Endodermal cell (in vitro differentiated cells): ENCODE measurements around the gene LRP5. TPM values are rescaled to one million over a fixed set of nuclear protein-coding genes. Genes with fewer than 3 reads are reported as not detected.

ENCODE experiments used
- DNase-seq: peaks from one replicate; pipeline ENCODE4 v3.0.0-alpha.2; 2017
- H3K27ac ChIP-seq: 2 replicates; pipeline ENCODE4 v1.5.1; 2013; ENCODE audit warnings: mild to moderate bottlenecking, low read depth, low read length, moderate library complexity
- H3K27me3 ChIP-seq: 2 replicates; pipeline ENCODE4 v1.6.1; 2013; ENCODE audit warnings: mild to moderate bottlenecking, low read length, moderate library complexity; ENCODE audit not compliant: insufficient read depth, control insufficient read depth, poor library complexity, severe bottlenecking
- H3K36me3 ChIP-seq: 2 replicates; pipeline ENCODE4 v1.7.0; 2013; ENCODE audit warnings: mild to moderate bottlenecking, low read length, moderate library complexity; ENCODE audit not compliant: control insufficient read depth, insufficient read depth
- H3K4me1 ChIP-seq: one replicate; pipeline ENCODE4 v1.7.0; 2013; ENCODE audit warnings: low read length; ENCODE audit not compliant: control insufficient read depth, insufficient read depth
- H3K4me3 ChIP-seq: 2 replicates; pipeline ENCODE4 v1.5.1; 2013; ENCODE audit warnings: mild to moderate bottlenecking, low read length, moderate library complexity
- H3K9ac ChIP-seq: 2 replicates; pipeline ENCODE4 v1.6.1; 2013; ENCODE audit warnings: mild to moderate bottlenecking, low read length, moderate library complexity; ENCODE audit not compliant: poor library complexity, severe bottlenecking; ENCODE audit errors: extremely low read depth
- H3K9me3 ChIP-seq: 2 replicates; pipeline ENCODE4 v1.6.1; 2013; ENCODE audit warnings: mild to moderate bottlenecking, low read length, moderate library complexity; ENCODE audit not compliant: control insufficient read depth
- H3K27ac Mint-ChIP-seq: 2 replicates; pipeline ENCODE4 v1.8.0; 2020; ENCODE audit warnings: mixed read lengths
- H3K27me3 Mint-ChIP-seq: 2 replicates; pipeline ENCODE4 v1.8.0; 2021; ENCODE audit warnings: mild to moderate bottlenecking, mixed read lengths; ENCODE audit not compliant: insufficient read depth
- H3K36me3 Mint-ChIP-seq: 2 replicates; pipeline ENCODE4 v1.8.0; 2020; ENCODE audit warnings: low read depth, mixed read lengths
- H3K4me1 Mint-ChIP-seq: 2 replicates; pipeline ENCODE4 v1.8.0; 2020; ENCODE audit warnings: mixed read lengths
- H3K4me3 Mint-ChIP-seq: 2 replicates; pipeline ENCODE4 v1.8.0; 2020; ENCODE audit warnings: mild to moderate bottlenecking, moderate library complexity, mixed read lengths
- H3K9me3 Mint-ChIP-seq: 2 replicates; pipeline ENCODE4 v1.8.0; 2020; ENCODE audit warnings: mild to moderate bottlenecking, mixed read lengths
- CTCF ChIP-seq: fragments of 200-600 bp; sonication (generic); conservative IDR thresholded peaks from 2 replicates; pipeline ENCODE4 v1.5.0; 2021; ENCODE audit warnings: antibody characterized with exemption, mild to moderate bottlenecking
- WGBS, 2 experiments: methylation state at CpG; one replicate each; pipeline versions ENCODE4 v1.1.5 to v1.1.7; 2013; ENCODE audit warnings: missing lambda C conversion rate in 2 of 2, mixed read lengths in 1 of 2; ENCODE audit not compliant: insufficient coverage in 1 of 2, insufficient read length in 1 of 2; 5-methylcytosine and 5-hydroxymethylcytosine counted together
- total RNA-seq, 2 donors: library from RNA; stranded (reverse); fragmentation: NEBNext Ultra II Directional in 1 of 2; extraction: Animal tissue kit (Norgen Biotek cat#: 25700) in 1 of 2; gene quantifications; 2 replicates in 1 of 2; 3 replicates in 1 of 2; pipeline ENCODE4 v1.2.1, GENCODE V29; 2021

Gene LRP5
- total RNA-seq, 2 donors from 2014 or later: 58.2 to 64.1 TPM

GRCh38 chr11:68274306-68274705 is 38.1 kb upstream of the LRP5 start:
- Histone ChIP-seq H3K4me1 (no peaks in the 10 kb centered on the region), H3K9ac (no peak overlapping the region), H3K9me3 (no peaks in the 10 kb centered on the region), H3K27me3 (no peaks in the 10 kb centered on the region), H3K36me3 (no peaks in the 10 kb centered on the region), H3K4me3 (no peak overlapping the region), H3K27ac (no peak overlapping the region)
- DNase-seq: no peak
- Mint-ChIP-seq H3K4me1 (peaks cover 13% of the 10 kb centered on the region), H3K9me3 (peaks cover 2% of the 10 kb centered on the region), H3K27me3 (no peaks in the 10 kb centered on the region), H3K4me3 (no peak overlapping the region), H3K36me3 (no peaks in the 10 kb centered on the region), H3K27ac (no peak overlapping the region)
- WGBS, 2 experiments: 96% methylated on average over 1 of the region's 1 CpG; no CpG with 5 or more reads in 1 of the 2 experiments
- no peak for TF ChIP-seq CTCF

GRCh38 chr11:68275721-68276507 is 36.5 kb upstream of the LRP5 start:
- H3K36me3 ChIP-seq: no peaks in the 10 kb centered on the region
- peaks cover 2% of the 10 kb centered on the region for H3K9me3 Mint-ChIP-seq
- no peak for DNase-seq
- H3K9me3 ChIP-seq: no peaks in the 10 kb centered on the region
- H3K4me3 ChIP-seq: no peak overlapping the region
- 94 to 98% methylated on average over 7 to 14 of the region's 14 CpGs for WGBS, 2 experiments
- H3K4me1 ChIP-seq: no peaks in the 10 kb centered on the region
- no peaks in the 10 kb centered on the region for H3K36me3 Mint-ChIP-seq
- no peaks in the 10 kb centered on the region for H3K27me3 ChIP-seq
- H3K4me1 Mint-ChIP-seq: peaks cover 2% of the 10 kb centered on the region
- no peak overlapping the region for H3K27ac ChIP-seq
- no peak overlapping the region for H3K4me3 Mint-ChIP-seq
- no peak overlapping the region for H3K9ac ChIP-seq
- H3K27me3 Mint-ChIP-seq: no peaks in the 10 kb centered on the region
- no peak for TF ChIP-seq CTCF
- no peak overlapping the region for H3K27ac Mint-ChIP-seq

- Histone ChIP-seq H3K9me3 (no peaks in the 10 kb centered on the region), H3K36me3 (no peaks in the 10 kb centered on the region), H3K4me1 (no peaks in the 10 kb centered on the region), H3K27ac (no peak overlapping the region), H3K4me3 (no peak overlapping the region), H3K27me3 (no peaks in the 10 kb centered on the region), H3K9ac (no peak overlapping the region)
- DNase-seq: no peak
- WGBS, 2 experiments: 92 to 94% methylated on average over 5 to 6 of the region's 6 CpGs
- H3K27ac Mint-ChIP-seq: no peak overlapping the region
- peaks cover 2% of the 10 kb centered on the region for H3K9me3 Mint-ChIP-seq
- H3K27me3 Mint-ChIP-seq: no peaks in the 10 kb centered on the region
- TF ChIP-seq CTCF: no peak
- no peaks in the 10 kb centered on the region for H3K4me1 Mint-ChIP-seq
- no peaks in the 10 kb centered on the region for H3K36me3 Mint-ChIP-seq
- no peak overlapping the region for H3K4me3 Mint-ChIP-seq
Observed at GRCh38 chr11:68276861-68277260, 35.5 kb upstream of the LRP5 start.
